ENCODE measurements around the gene CCNL1.
"Not testable (repeated sequence)": the region's sequence is repeated elsewhere in the genome, so short reads cannot be mapped to it uniquely, and the experiment has no call there.

Gene CCNL1

GRCh38 chr3:157166115-157166514 is 6.2 kb upstream of the CCNL1 start:
- H3K4me3 ChIP-seq (replicated peaks; ENCODE audit: insufficient read depth, low read length) = no peak overlapping the region
- H3K27ac ChIP-seq (replicated peaks) = no peak overlapping the region
- no peak for TF ChIP-seq POLR2AphosphoS5 (IDR thresholded peaks at IDR 0.05; ENCODE audit: low read depth)
- no peak for TF ChIP-seq GABPA (IDR thresholded peaks at IDR 0.05; ENCODE audit: low read depth)
- no peak for TF ChIP-seq CTCF (IDR thresholded peaks at IDR 0.05; ENCODE audit: insufficient read depth, low read length)
- TF ChIP-seq REST (IDR thresholded peaks at IDR 0.05; ENCODE audit: insufficient replicate concordance, low read depth) = no peak
- no peak for TF ChIP-seq SPI1 (IDR thresholded peaks at IDR 0.05; ENCODE audit: borderline replicate concordance, low read depth)
- no peaks in the 10 kb centered on the region for H3K27me3 ChIP-seq (ENCODE audit: insufficient read depth, poor library complexity, severe bottlenecking)
- no peak for DNase-seq (ENCODE audit: low read depth in 1 of 2, low spot score in 1 of 2)

- Histone ChIP-seq H3K27me3 (ENCODE audit: insufficient read depth, poor library complexity, severe bottlenecking) (no peaks in the 10 kb centered on the region), H3K4me3 (replicated peaks; ENCODE audit: insufficient read depth, low read length) (no peak overlapping the region), H3K27ac (replicated peaks) (no peak overlapping the region)
- no peak for TF ChIP-seq SPI1 (IDR thresholded peaks at IDR 0.05; ENCODE audit: borderline replicate concordance, low read depth)
- no peak for TF ChIP-seq REST (IDR thresholded peaks at IDR 0.05; ENCODE audit: insufficient replicate concordance, low read depth)
- TF ChIP-seq CTCF (IDR thresholded peaks at IDR 0.05; ENCODE audit: insufficient read depth, low read length) = no peak
- no peak for TF ChIP-seq POLR2AphosphoS5 (IDR thresholded peaks at IDR 0.05; ENCODE audit: low read depth)
- TF ChIP-seq GABPA (IDR thresholded peaks at IDR 0.05; ENCODE audit: low read depth) = no peak
- DNase-seq (ENCODE audit: low read depth in 1 of 2, low spot score in 1 of 2) = peak in 1 of 2 experiments; percentile 16
These were observed 3.4 kb upstream of the CCNL1 start for GRCh38 chr3:157163217-157163953.

- not testable (repeated sequence) for H3K27ac ChIP-seq (replicated peaks); H3K27me3 ChIP-seq (ENCODE audit: insufficient read depth, poor library complexity, severe bottlenecking); H3K4me3 ChIP-seq (replicated peaks; ENCODE audit: insufficient read depth, low read length)
- peak in 1 of 2 experiments; percentile 61 for DNase-seq (ENCODE audit: low read depth in 1 of 2, low spot score in 1 of 2)
These were observed 2.7 kb upstream of the CCNL1 start for GRCh38 chr3:157162620-157163019.

- peak overlapping the region; percentile 75 for H3K4me3 ChIP-seq (replicated peaks; ENCODE audit: insufficient read depth, low read length)
- DNase-seq (ENCODE audit: low read depth in 1 of 2, low spot score in 1 of 2) = peak in 1 of 2 experiments; percentile 89
- no peaks in the 10 kb centered on the region for H3K27me3 ChIP-seq (ENCODE audit: insufficient read depth, poor library complexity, severe bottlenecking)
- H3K27ac ChIP-seq (replicated peaks) = peak overlapping the region; percentile 98
- TF ChIP-seq POLR2AphosphoS5 (IDR thresholded peaks at IDR 0.05; ENCODE audit: low read depth) (no peak), SPI1 (IDR thresholded peaks at IDR 0.05; ENCODE audit: borderline replicate concordance, low read depth) (peak; percentile 66; the same call in 1 of the 2 replicates)
These were observed 894 bp upstream of the CCNL1 start for GRCh38 chr3:157160658-157161424.
